ENCODE data around the gene STT3A. TPM values are rescaled to one million over a fixed set of nuclear protein-coding genes. Genes with fewer than 3 reads are reported as not detected.

The STT3A gene
- total RNA-seq, 1 donor from 2014 or later = 232 TPM

DNA sequence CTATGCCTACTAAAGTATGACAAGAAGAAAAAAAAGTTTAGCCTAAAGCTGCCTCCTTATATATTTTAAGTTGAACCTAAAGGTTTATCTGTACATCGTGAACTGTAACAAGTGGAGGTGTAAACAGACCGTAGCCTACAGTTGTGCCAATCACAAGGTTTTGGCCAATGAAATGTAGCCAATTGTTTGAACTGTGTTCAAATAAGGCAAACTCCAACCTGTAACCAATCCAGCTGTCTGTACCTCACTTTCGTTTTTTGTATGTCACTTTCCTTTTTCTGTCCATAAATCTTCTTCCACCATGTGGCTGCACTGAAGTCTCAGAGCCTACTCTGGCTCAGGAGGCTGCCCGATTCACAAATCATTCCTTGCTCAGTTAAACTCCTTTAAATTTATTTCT, 30.2 kb upstream of the STT3A start:
- Histone ChIP-seq H4K20me1 (ENCODE audit: insufficient read depth, low read length) (no peaks in the 10 kb centered on the region), H3K27me3 (ENCODE audit: insufficient read depth, low read length) (no peaks in the 10 kb centered on the region), H3K4me3 (ENCODE audit: insufficient read depth, low read depth, low read length) (no peak overlapping the region), H3K9me3 (ENCODE audit: insufficient read depth, low read depth, low read length) (no peaks in the 10 kb centered on the region), H3K36me3 (ENCODE audit: insufficient read depth, low read length) (no peaks in the 10 kb centered on the region), H3K27ac (ENCODE audit: low read depth, low read length) (no peak overlapping the region), H2AFZ (ENCODE audit: low read depth, low read length) (no peak overlapping the region), H3K9ac (ENCODE audit: low read length) (no peak overlapping the region), H3K79me2 (ENCODE audit: insufficient read depth, low read length) (no peaks in the 10 kb centered on the region), H3K4me1 (ENCODE audit: insufficient read depth, low read length) (no peaks in the 10 kb centered on the region), H3K4me2 (ENCODE audit: low read length) (no peak overlapping the region)
- DNase-seq (ENCODE audit: low read depth) = no peak
- peaks cover 3% of the 10 kb centered on the region for H3K9me3 Mint-ChIP-seq (ENCODE audit: unreplicated experiment)
- no peak overlapping the region for H3K27ac Mint-ChIP-seq (ENCODE audit: unreplicated experiment)
- no peaks in the 10 kb centered on the region for H3K4me1 Mint-ChIP-seq (ENCODE audit: low read depth, unreplicated experiment)
- H3K4me3 Mint-ChIP-seq (ENCODE audit: unreplicated experiment) = no peak overlapping the region
- H3K36me3 Mint-ChIP-seq (ENCODE audit: low read depth, unreplicated experiment) = no peaks in the 10 kb centered on the region
- FAIRE-seq = no peak
- no peaks in the 10 kb centered on the region for H3K27me3 Mint-ChIP-seq (ENCODE audit: low read depth, unreplicated experiment)
- no peak for TF ChIP-seq EZH2 (IDR thresholded peaks at IDR 0.05; ENCODE audit: insufficient read depth, low read length)

GRCh38 chr11:125564357-125564756, 28.3 kb upstream of the STT3A start:
- TF ChIP-seq CTCF (IDR thresholded peaks at IDR 0.05; ENCODE audit: insufficient read depth, low read depth, low read length) (no peak), EZH2 (IDR thresholded peaks at IDR 0.05; ENCODE audit: insufficient read depth, low read length) (no peak)

GRCh38 chr11:125566235-125566634, 26.4 kb upstream of the STT3A start:
- FAIRE-seq = no peak
- TF ChIP-seq EZH2 (IDR thresholded peaks at IDR 0.05; ENCODE audit: insufficient read depth, low read length) (no peak), CTCF (IDR thresholded peaks at IDR 0.05; ENCODE audit: insufficient read depth, low read depth, low read length) (no peak)

More at GRCh38 chr11:125564357-125564756, 28.3 kb upstream of the STT3A start:
- DNase-seq (ENCODE audit: low read depth) = no peak
- no peaks in the 10 kb centered on the region for H3K4me1 ChIP-seq (ENCODE audit: insufficient read depth, low read length)
- H3K27ac ChIP-seq (ENCODE audit: low read depth, low read length) = no peak overlapping the region
- FAIRE-seq = no peak
- no peaks in the 10 kb centered on the region for H3K27me3 ChIP-seq (ENCODE audit: insufficient read depth, low read length)
- no peak overlapping the region for H2AFZ ChIP-seq (ENCODE audit: low read depth, low read length)
- no peaks in the 10 kb centered on the region for H3K4me1 Mint-ChIP-seq (ENCODE audit: low read depth, unreplicated experiment)
- no peak overlapping the region for H3K9ac ChIP-seq (ENCODE audit: low read length)
- H3K9me3 Mint-ChIP-seq (ENCODE audit: unreplicated experiment) = peaks cover 3% of the 10 kb centered on the region
- no peaks in the 10 kb centered on the region for H3K27me3 Mint-ChIP-seq (ENCODE audit: low read depth, unreplicated experiment)
- H3K36me3 ChIP-seq (ENCODE audit: insufficient read depth, low read length) = no peaks in the 10 kb centered on the region
- no peaks in the 10 kb centered on the region for H4K20me1 ChIP-seq (ENCODE audit: insufficient read depth, low read length)
- no peak overlapping the region for H3K4me3 ChIP-seq (ENCODE audit: insufficient read depth, low read depth, low read length)
- no peak overlapping the region for H3K4me3 Mint-ChIP-seq (ENCODE audit: unreplicated experiment)
- H3K79me2 ChIP-seq (ENCODE audit: insufficient read depth, low read length) = peaks cover 4% of the 10 kb centered on the region
- no peak overlapping the region for H3K27ac Mint-ChIP-seq (ENCODE audit: unreplicated experiment)
- no peak overlapping the region for H3K4me2 ChIP-seq (ENCODE audit: low read length)
- no peaks in the 10 kb centered on the region for H3K36me3 Mint-ChIP-seq (ENCODE audit: low read depth, unreplicated experiment)
- H3K9me3 ChIP-seq (ENCODE audit: insufficient read depth, low read depth, low read length) = no peaks in the 10 kb centered on the region

More at GRCh38 chr11:125566235-125566634, 26.4 kb upstream of the STT3A start:
- Mint-ChIP-seq H3K27ac (ENCODE audit: unreplicated experiment) (no peak overlapping the region), H3K36me3 (ENCODE audit: low read depth, unreplicated experiment) (no peaks in the 10 kb centered on the region), H3K9me3 (ENCODE audit: unreplicated experiment) (peaks cover 3% of the 10 kb centered on the region), H3K4me1 (ENCODE audit: low read depth, unreplicated experiment) (no peaks in the 10 kb centered on the region), H3K27me3 (ENCODE audit: low read depth, unreplicated experiment) (no peaks in the 10 kb centered on the region), H3K4me3 (ENCODE audit: unreplicated experiment) (no peak overlapping the region)
- Histone ChIP-seq H2AFZ (ENCODE audit: low read depth, low read length) (no peak overlapping the region), H3K27ac (ENCODE audit: low read depth, low read length) (no peak overlapping the region), H3K4me2 (ENCODE audit: low read length) (no peak overlapping the region), H3K9me3 (ENCODE audit: insufficient read depth, low read depth, low read length) (no peaks in the 10 kb centered on the region), H3K9ac (ENCODE audit: low read length) (no peak overlapping the region), H3K79me2 (ENCODE audit: insufficient read depth, low read length) (peaks cover 23% of the 10 kb centered on the region), H3K36me3 (ENCODE audit: insufficient read depth, low read length) (no peaks in the 10 kb centered on the region), H3K4me1 (ENCODE audit: insufficient read depth, low read length) (peaks cover 13% of the 10 kb centered on the region), H3K4me3 (ENCODE audit: insufficient read depth, low read depth, low read length) (no peak overlapping the region), H4K20me1 (ENCODE audit: insufficient read depth, low read length) (peaks cover 10% of the 10 kb centered on the region), H3K27me3 (ENCODE audit: insufficient read depth, low read length) (no peaks in the 10 kb centered on the region)
- no peak for DNase-seq (ENCODE audit: low read depth)

Measured in astrocyte (in vitro differentiated cells and primary cell).